ENCODE measurements around the gene ATXN1L.
"Not testable (repeated sequence)": the region's sequence is repeated elsewhere in the genome, so short reads cannot be mapped to it uniquely, and the experiment has no call there.

Gene ATXN1L

GRCh38 chr16:71852561-71852960 lies 6.8 kb downstream of the ATXN1L start:
- no peak for DNase-seq

DNA sequence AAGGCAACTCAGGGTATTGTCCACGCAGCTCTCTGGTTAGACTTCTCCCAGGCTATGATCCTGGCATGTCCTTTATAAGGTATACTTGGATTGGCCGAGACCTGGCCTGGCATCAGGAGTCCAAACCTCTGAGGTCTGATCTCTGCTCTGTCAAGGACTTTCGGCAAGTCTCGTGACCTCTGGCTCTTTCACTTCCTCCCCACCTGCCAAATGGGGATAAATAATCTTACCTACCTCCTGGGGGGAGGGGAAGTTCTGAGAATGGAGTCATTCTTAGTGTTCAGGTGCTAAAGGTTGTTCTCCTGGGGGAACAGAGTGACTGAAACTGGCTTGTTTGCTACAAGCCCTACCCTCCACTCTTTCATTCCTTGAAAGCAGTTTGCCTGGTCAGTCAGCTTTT lies 7.6 kb downstream of the ATXN1L start:
- no peak for DNase-seq

GRCh38 chr16:71854369-71854948 lies 8.7 kb downstream of the ATXN1L start:
- no peak for DNase-seq

DNA sequence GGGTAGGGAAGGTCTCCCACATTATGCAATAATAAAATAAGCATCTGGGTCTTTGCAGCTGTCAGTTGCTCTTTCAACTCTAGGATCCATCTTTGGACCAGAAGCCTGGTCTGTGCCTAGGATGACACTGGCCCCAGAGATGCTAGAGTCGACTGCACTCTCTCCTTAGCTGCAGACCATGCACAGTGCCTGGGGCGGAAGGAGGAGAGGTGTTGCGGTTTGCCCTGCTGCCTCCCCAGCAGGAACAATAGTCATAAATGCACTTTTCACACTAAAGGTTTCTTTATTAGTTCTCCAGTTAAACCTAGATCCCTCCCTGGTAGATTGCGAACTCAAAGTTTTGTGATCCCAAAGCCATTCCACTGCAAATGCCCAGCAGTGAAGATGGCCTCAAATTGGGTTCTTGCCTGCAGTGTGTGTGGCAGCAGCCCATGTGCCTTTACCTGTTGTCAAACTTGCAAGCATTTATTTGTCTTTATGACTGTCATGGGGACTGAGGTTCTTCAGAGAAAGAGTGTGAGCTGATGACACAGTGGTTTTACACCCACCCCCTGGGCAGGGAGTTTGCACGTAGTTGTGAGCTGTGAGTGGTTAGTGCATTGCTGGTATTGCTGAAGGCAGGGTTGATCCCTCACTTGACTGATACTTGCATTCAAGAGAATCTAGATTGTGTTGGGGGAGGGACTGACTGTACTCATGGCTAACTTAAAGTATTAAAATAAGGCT lies 10.3 kb downstream of the ATXN1L start:
- DNase-seq: no peak

DNA sequence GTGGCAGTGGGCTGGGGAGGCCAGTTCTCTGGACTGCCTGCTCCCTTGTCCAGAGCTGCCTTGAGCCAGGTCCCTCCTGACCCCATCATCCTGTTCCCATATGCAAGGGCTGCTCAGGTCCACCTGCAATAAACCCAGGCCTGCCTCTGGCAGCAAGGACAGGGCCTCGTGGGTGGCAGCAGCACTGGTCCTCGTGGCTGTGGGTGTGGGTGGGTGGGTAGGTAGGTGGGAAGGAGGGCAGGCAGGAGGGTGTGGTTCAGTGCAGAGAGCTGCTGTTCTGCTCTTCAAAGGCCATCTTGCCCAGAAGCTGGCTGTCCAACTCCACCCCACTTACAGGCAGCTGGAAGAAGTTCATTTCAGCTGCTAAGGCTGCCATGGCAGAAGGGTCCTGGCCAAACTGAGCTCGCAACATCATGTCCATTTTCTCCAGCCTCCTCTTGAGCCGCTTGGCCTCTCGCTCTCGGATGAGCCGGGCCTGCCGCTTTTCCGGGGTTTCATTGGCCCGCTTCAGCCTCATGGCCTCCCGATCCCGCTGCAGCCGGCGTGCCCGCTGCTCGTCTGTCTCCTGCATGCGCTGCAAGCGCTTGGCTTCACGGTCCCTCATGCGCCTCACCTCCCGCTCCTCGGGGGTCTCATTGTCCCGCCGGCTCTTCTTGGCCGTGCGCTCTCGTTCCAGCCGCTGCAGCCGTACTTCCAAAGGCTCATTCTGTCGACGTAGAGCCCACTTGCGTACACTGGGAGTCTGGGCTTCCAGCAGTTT lies 14.2 kb downstream of the ATXN1L start:
- DNase-seq: no peak

- no peak for DNase-seq
These were observed 18.2 kb downstream of the ATXN1L start for GRCh38 chr16:71863995-71864394.

DNA sequence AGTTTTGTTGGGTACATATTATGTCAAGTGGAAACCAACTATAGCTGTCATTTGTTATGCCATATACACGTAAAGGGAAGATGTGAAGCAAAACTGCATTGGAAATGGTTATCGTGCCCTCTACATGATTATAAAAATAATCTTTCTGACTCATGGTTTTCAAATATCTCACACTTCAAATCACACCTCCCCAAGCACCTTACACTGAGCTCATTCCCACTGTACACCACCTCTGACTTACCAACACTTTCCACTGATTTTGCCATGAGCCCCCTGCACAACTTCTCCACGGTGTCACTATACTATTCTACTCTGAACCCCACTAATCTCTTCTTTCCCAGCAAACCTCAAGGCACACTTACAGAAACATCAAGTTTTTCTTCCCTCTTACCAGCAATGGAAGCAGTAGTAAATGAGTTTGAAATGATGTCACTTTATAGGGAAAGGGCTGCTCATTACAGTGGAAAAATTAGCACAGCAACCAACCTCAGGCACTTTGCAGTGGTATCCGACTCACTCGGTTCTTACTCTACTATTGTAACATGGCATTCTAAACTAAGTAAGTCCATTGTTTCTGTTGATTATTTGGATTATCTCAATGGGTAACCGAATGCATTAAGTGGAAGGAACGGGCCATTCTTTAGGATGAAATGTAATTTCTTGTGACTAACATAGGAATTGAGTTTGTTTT lies 19.5 kb downstream of the ATXN1L start:
- no peak for DNase-seq

DNA sequence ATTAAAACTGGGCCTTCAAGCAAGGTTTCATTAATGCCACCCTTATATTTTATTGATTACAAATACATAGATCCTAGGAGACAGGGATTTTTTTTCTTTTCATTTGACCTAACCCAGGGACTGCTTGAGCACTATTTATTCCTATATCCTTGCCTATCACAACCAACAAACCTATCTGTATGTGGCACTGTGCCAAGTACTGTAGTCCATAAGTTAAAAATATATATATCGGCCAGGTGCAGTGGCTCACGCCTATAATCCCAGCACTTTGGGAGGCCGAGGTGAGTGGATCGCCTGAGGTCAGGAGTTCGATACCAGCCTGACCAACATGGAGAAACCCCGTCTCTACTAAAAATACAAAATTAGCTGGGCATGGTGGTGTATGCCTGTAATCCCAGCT lies 21.4 kb downstream of the ATXN1L start:
- DNase-seq: not testable (repeated sequence)

DNA sequence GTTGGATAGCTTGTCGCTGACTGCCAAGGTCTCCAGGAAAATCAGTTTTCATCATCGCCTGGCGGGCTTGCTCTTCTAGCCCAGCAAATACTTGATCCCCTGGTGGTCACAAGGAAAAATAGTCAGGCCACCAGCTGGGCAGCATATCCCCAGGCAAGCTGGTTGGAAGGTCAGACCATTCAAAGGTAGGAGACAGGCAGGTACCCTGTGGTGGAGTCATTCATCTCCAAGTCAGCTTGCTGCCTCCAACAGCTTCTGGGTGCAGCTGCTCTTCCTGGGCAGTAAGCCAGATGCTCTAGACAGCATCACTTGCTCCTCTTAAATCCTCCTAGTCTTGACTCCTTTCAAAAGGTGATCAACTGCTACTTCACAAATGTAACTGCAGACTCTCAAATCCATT lies 22.2 kb downstream of the ATXN1L start:
- DNase-seq: no peak

GRCh38 chr16:71869089-71869488 lies 23.3 kb downstream of the ATXN1L start:
- no peak for DNase-seq

DNA sequence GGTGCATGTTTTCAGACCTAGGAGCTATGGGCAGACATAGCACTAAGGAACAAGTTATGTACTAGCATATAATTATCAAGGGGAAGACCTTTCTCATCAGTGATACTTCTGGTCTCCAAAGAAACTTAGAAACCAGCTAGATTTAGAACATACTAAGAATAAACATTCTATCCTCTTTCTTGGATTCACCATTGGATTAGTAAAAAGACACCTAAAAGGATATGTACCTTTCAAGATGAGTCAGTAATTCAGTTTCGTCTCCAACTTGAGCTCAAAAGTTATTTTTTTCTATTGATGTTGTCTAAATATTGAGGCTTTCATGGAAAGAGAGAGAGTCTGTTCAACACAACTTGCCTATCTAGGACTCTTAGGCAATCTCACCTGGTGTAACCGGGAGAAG lies 25.0 kb downstream of the ATXN1L start:
- no peak for DNase-seq

- no peak for DNase-seq
These were observed 27.4 kb downstream of the ATXN1L start for GRCh38 chr16:71873199-71873598.

DNA sequence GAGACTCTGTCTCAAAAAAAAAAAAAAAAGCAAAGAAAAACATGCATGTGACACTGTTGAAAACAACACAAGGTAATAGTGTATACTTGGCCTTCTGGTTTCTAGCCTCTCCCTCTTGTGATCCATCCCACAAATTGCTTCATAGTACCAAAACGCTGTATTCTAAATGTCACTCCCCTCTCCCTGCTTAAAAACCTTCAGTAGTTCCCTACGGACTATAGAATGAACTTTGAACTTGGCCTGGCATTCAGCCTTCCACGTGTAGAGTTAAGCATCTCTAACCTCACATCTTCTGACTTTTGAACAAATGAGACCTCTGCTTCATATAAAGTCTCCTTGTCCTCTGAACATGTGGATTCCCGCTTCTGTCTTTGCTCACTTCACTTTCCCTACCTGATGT lies 33.1 kb downstream of the ATXN1L start:
- DNase-seq: no peak

- no peak for DNase-seq
These were observed 34.4 kb downstream of the ATXN1L start for GRCh38 chr16:71880176-71880575.

GRCh38 chr16:71882505-71883167 lies 36.9 kb downstream of the ATXN1L start:
- DNase-seq: no peak

GRCh38 chr16:71883168-71883848 lies 37.5 kb downstream of the ATXN1L start:
- DNase-seq: no peak

DNA sequence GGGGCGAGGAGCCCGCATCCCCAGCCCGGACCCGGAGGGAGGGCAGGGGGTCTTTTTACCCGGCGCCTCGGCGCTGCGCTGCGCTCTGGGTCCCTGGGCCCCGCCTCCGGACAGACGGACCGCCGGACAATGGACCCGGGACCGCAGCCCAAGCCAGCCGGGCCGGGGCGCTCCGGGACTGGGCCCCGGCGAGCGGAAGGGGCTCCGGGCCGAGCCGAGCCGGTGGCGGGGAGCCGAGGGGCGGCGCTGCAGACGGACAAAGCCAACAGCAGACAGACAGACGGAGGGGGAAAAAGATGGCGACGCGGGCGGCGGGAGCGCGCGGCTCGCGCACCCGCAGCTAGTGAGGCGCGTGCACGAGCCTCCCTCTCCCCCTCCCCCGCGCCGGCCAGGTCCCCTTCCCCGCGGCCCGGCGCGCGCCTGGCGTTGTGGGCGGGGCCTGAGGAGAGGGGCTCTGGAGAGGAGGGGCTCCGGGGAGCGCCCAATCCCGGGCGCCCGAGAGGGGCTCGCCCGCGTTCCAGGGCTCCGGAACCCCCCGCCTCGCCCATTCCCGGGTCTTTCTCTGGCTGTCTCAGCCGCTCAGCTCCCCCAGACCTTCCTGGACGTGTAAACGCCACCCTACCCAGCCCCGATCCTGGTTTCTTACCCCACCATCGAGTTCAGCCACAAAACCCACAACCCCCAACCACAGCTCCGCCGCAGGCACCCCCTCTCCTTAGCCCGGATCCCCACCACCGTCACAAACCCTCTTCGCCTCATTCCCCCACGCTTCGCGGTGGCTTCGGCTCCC lies 38.3 kb downstream of the ATXN1L start, which contains the start of gene ZNF821:
ZNF821 (minus strand) TSS at position 334 of the 790 bp plus-strand sequence. CDS start 4,236 bp downstream, outside the sequence.
- no peak for DNase-seq

DNA sequence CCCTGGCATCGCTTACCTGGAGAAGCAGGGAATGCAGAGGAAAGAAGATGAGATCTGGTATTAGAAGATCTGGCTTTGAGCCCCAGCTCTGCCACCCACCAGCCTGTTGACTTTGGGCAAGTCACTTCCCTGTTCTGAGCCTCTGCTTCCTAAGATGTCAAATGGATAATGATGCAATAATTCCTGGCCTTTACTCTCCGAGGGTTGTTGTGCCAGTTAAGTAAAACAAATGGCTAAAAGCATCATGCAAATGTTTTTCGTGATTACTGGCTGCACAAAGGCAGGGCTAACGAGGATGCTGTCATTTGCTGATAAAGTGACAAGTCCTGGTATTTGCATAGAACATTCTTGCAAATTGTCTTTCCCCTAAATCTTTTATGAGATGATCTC lies 39.5 kb downstream of the ATXN1L start:
- no peak for DNase-seq

DNA sequence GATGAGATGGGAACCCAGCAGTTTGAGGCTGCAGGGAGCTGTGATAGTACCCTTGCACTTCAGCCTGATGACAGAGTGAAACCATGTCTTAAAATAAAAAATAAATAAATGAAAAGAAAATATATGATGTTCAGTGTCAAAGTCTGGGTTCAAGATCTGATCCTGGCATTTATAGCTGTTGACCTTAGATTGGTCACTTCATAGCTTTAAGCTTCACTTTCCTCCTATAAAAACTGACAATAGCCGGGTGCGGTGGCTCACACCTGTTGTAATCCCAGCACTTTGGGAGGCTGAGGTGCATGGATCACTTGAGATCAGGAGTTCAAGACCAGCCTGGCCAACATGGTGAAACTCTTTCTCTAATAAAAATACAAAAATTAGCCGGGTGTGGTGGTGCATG lies 43.4 kb downstream of the ATXN1L start:
- DNase-seq: no peak

GRCh38 chr16:71893888-71894228 lies 48.1 kb downstream of the ATXN1L start:
- DNase-seq: no peak

DNA sequence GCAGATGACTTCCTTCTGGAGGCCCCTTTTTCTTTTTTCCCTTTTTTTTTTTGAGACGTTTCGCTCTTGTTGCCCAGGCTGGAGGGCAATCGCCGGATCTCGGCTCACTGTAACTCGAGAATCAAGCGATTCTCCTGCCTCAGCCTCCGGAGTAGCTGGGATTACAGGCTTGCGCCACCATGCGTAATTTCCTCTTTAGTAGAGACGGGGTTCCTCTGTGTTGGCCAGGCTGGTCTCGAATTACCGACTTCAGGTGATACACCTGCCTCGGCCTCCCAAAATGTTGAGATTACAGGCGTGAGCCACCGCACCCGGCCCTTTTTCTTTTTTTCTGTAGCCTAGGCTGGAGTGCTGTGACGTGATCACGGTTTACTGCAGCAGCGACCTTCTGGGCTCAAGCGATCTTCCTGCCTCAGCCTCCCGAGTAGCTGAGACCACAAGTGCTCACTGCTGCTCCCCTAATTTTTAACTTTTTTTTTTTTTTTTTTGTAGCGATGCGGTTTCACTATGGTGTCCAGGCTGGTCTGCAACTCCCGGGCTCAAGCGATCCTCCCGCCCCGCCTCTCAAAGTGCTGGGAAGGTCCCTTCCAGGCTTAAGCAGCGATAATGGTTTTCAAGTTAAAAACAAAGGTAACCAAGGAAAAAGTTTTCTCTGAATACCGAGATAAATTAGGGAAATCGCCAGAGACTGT lies 48.6 kb downstream of the ATXN1L start:
- no peak for DNase-seq

All from NCI-H2081 treated with DMSO at 0.1 percent for 48 hours (cell line).